Renal pelvis (tissue), 4 donors: ENCODE data around the gene TSPAN31. TPM values are rescaled to one million over a fixed set of nuclear protein-coding genes. Genes with fewer than 3 reads are reported as not detected.

ENCODE experiments used
- DNase-seq: peaks from one replicate; pipeline ENCODE4 v3.0.0-alpha.2; 2013
- polyA plus RNA-seq, 3 donors: library from polyadenylated mRNA; unstranded; fragments of 120-200 nt; gene quantifications; one replicate each; pipeline ENCODE4 v1.2.1, GENCODE V29; 2013; ENCODE audit not compliant: insufficient read length in 3 of 3

TSPAN31 gene
- polyA plus RNA-seq, 3 donors, result 81.2 to 99.3 (median 93.6) TPM

DNA sequence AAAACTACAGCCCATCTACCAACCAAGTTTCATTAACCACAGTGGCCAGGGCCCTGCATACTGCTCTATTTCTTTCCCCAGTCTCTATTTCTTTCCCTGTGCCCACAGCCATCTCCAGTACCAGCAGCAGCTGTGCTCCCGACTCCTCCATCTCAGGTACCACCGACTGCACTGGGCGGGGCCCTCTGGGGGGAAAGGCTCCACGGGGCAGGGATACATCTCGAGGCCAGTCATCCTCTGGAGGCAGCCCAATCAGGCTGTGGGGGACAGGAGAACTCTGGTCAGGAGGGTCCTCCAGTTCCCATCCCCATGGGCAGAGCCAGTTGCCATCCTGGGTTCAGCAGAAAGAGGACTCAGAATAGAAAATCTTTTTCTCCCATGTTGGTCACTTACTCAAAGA, 4.2 kb downstream of the TSPAN31 start:
- DNase-seq, result no peak

DNA sequence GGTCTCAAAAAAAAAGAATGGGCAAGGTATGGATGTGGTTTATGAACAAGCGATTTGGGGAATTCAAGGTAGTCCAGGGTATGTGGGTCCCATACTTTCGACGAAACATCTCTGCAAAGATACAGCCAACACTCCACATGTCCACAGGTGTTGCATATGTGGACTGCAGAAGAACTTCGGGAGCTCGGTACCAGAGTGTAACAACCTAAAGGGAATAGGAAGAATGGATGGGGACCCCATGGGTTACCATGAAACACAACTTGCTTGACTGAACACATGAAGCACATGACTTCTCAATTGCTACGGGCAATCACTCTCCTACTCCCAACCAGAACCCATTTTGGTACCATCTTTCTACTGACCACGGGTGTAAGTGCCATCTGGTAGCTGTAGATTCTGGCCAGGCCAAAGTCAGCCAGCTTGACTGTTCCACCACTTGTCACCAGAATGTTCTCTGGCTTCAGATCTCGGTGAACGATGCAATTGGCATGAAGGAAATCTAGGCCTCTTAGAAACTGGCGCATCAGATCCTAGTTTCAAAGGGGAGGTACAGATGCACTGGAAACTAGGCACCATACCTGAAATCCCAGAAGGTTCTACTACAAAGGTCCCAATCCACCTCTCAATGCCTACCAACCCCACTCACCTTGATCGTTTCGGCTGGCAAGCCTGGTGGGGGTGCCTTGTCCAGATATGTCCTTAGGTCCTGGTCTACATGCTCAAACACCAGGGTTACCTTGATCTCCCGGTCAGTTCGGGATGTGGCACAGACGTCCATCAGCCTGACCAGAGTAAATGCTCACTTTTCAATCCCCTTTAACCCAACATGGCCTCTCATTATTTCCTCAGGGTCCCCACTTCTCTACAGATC, 6.0 kb downstream of the TSPAN31 start:
- DNase-seq, result no peak

DNA sequence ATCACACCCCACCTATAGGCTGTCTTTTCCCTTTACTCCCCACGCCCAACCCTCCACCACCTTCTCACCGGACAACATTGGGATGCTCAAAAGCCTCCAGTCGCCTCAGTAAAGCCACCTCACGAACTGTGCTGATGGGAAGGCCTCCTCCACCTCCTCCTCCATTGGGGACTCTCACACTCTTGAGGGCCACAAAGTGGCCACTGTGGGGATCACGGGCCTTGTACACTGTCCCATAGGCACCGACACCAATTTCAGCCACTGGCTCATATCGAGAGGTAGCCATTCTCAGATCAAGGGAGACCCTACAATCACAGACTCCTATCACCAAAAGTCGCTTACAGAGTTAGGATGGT, 6.6 kb downstream of the TSPAN31 start:
- DNase-seq, result no peak

DNA sequence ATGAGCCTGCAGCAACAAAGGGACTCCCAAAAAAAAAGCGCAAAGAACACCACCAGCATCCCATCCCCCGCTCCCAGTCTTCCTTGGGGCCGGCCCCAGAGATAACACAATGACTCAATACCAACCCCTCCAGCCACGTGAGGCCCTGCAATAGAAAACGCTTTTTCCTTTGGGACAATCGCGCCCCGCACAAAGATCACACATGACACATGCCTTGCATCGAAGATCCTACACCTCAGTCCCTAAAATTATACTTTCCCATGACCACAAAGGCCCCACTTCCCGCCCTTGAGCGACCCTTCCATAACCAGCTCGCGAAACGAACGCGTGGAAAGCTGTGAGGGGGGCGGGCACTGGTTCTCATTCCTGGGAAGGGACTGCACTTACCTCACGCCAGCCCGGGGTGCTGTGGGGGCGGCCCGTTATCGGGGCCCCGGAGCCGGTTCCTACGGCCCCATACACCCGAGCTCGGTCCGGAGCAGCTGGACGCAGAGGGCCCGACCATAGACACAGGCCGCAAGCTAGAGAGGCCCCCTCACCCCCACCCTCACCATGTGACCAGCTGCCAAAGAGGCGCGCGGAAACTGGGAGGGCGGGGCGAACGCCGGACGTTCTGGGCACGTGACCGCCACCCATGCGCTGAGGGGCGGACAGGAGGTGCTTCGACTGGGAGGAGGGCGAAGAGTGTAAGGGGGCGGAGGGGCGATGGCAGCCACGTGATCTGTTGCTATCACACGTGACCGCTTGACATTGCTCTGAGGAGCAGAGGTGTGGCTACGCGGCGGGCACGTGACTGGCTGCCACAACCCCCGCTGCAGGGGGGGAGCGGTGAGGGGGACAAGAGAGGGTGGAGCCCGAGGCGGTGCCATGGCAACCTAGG, 7.2 kb downstream of the TSPAN31 start, which contains the start of gene CDK4:
CDK4 (minus strand) TSS at position 523 of the 880 bp plus-strand sequence. CDS start 593 bp downstream, outside the sequence.
- peak; percentile 99 for DNase-seq

DNA sequence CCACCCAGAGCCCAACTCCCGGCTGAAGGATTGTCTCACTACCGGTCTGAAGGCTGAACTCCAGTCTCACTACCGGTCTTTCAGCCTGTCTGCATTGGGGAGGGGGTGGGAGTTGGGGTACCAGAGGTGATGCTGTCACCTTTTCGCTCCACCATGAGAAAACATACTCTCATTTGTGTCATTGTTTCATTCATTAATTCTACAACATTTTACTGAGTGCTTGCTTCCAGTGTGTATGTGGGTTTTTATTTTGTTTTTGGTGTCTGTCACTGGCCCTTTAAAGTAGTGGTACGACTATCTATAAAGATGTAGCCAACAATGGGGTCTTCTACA, 7.8 kb downstream of the TSPAN31 start:
- DNase-seq, result no peak

DNA sequence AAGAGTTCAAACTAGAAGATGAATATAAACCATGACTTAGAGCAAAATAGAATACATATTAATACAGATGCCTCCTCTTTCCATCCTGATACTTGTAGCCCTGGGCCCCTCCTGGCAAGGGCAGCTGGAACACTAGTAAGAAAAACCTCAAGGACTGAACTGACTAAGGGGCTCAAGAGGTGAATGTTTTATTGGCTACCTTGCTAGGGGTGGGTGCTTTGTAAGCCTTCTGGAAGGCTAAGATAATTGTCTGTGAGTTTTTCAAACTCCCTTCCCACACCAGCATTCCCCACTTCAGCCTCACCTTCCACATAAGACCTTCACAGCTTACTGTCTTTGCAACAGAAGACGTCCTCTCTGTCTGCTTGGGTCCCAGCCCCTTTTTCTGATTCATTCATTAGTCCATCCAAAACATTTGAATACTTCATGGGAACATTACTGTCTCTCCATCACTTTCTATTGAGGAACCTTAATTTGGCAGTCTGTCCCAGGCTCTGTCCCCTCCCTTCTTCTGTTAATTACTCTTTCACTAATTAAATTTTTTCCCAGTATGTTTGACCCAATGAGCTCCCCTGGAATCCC, 9.0 kb downstream of the TSPAN31 start:
- no peak for DNase-seq

DNA sequence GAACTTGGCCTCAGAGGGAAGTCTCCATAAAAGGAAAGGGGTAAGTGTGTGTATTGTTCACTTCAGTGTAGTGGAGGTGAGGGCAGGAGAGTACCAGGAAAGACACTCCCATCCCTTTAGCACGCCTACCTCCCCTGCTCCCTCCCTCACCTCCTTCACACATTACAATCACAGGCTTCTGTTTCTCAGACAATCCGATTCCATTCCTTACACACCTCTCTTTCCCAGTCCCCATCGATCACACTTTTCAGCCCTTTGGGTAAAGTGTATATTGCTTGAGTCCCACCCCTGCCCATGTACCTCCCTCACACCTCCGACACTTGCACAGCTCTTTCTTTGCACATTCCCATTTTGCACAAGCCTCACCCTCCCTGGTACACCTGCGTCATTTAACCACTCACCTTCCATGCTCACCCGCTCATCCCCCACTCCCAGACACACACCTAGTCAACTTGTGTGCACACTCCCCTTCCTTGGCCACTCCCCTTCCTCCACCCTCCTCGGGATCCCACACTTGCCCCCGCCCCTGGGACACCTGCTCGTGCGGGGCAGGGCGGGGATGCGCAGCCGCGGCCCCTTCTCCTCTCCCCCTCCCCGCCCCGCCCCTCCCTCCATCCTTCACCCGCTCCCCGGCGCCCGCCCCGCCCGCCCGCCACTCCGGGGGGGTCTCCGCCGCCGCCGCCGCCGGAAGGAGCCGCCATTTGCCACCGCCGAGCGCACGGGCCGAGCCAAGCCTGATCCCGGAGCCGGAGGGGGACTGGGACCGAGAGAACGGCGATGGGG, 9.8 kb downstream of the TSPAN31 start, which contains the start of gene MARCHF9:
MARCHF9 (plus strand) TSS at position 693 of the 783 bp plus-strand sequence. CDS start 426 bp downstream, outside the sequence.
- no peak for DNase-seq

DNA sequence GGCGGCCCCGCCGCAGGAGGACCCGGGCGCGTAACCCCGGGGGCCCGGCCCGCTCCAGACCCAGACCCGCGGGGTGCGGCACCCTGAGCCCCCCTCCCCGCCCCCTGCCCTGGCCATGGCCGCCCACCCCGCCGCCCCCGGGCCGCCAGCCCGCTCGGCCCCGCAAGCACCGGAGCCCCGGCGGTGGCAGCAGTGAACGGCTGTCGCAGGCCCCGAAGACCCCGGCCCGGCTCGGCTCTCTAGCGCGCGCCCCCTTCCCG, 10.3 kb downstream of the TSPAN31 start:
- DNase-seq, result no peak

DNA sequence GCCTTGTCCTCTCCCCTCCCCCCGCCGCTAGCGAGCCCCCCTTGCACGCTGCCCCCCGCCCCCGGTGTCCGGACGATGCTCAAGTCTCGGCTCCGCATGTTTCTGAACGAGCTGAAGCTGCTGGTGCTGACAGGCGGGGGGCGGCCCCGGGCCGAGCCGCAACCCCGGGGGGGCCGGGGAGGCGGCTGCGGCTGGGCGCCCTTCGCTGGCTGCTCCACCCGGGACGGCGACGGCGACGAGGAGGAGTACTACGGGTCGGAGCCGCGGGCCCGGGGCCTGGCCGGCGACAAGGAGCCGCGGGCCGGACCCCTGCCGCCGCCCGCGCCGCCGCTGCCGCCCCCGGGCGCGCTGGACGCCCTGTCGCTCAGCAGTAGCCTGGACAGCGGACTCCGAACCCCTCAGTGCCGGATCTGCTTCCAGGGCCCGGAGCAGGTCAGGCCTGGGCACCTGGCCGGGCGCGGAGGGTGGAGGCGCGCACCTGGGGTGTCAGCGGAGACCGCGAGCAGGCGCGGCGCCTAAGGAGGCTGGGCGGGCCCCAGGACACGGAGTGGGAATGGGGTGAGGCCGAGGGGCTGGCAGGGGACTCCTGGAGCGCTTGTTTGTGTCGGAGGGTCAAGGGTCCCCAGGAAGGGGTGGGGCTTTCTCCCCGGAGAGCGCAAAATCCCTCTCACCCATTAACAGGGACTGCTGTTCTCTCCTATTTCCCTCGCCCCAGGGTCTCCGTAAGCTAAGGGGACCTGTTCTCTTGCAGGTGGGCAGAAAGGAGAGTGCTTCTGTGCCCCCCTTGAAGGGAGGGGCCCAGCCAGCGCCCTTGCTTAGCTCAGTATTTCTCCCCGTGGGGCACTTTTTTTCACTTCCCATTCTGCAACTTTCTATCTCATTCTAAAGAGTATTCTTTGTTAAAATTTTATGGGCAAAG, 10.9 kb downstream of the TSPAN31 start:
- DNase-seq, result no peak

DNA sequence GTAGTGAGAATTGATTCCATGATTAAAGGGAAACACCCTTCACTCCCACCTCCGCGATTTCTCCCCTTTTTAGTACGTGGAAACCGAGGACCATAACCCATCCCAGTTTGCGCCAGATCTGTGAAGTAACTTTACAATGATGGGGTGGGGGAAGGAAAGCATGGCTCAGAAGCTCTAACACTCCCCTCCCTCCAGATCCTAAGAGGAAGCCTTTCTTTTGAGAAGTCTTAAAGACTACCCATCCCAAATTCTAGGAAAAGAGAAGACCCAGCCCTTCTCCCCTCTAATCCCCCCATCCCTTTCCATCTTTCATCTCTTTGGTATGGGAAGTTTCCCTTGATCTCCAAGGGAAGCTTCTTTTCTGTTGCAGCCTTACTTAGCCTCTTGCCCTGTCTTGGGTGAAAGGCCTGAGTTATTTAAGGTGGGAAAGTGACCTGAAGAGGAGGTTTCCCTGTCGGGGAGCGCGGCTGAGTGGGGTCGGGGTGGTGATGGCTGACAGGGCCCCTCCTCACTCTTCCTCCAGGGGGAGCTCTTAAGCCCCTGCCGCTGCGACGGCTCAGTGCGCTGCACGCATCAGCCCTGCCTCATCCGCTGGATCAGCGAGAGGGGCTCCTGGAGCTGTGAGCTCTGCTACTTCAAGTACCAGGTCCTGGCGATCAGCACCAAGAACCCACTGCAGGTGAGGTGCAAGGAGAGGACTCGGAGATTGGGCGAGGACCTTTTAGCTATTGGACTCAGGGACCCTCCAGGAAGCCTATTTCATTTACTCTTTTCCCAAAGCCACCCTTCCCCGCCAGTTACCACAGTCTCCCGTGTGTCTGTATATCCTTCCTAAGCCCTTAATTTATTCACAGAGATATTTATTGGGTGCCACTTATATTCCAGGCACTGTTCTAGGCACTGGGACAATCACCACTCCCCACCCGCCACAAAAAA, 11.8 kb downstream of the TSPAN31 start:
- DNase-seq, result no peak

DNA sequence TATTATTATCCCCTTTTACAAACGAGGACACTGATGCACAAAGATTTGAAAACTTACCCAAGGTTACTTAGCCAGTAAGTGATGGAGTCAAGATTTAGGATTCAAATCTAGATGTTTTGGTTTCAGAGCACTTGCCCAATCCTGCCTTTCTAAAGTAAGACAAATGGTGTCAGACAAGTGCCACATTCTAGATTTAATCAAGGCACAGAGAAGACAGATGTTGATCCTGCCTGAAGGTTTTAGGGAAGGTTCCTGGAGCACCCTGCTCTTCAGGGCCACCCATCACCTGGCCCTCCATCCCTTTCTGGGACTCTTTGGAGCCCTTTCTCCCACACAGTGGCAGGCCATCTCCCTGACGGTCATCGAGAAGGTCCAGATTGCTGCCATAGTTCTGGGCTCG, 12.9 kb downstream of the TSPAN31 start:
- no peak for DNase-seq

DNA sequence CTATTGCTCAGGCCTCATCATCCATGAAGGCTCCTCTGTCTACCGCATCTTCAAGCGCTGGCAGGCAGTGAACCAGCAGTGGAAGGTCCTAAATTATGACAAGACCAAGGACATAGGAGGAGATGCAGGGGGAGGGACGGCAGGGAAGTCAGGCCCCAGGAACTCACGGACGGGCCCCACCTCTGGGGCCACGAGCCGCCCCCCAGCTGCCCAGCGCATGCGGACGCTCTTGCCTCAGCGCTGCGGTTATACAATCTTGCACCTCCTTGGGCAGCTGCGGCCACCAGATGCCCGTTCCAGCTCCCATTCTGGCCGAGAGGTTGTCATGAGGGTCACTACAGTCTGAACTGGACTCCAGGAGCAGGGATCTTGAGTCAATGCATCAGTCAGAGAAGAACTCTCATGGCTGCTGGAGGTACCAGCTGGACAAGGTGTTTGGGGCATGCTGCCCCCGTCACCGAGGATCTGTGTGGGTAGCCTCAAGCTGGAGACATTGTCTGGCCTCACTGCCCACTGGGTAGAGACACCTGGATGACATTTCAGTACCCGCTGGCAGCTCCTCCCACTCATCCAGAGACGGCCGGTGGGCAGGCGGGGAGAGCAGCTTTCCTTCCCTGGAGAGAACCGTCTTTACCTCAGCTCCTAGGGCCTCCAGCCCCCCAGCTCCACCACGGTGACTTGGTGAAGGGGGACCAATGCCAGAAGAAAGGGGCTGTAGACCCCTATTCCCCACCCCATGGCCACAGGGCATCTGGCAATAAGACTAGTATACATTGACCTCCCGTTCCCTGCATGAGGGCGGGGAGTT, 13.9 kb downstream of the TSPAN31 start:
- DNase-seq, result no peak

DNA sequence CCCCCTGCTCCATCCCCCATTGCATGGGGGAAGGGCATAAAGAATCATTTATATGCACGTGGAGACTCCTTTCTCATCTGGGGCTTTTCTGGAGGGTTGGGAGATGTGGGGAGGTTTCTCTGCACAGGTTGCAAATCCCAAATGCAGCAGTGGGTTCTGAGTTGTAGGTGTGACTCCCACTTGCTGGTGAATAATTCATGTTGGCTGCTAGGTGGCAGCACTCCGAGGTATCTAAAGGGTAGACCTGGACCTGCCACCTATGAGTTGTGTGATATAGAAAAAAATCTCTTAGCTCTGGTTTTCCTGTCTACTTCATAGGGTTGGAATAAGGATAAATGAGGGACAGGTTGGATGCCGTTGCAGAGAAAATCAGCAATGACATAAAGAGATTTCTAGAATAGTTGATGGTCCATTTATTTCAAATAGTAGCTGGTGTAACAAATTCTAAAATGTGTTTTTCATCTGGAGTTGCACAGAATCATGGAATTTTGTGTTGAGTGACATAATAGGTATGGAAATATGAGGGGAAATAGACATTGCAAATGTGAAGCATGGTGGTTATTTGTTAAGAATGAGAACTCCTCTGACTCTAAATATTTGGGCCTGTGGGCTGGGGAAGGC, 14.6 kb downstream of the TSPAN31 start:
- DNase-seq, result no peak

DNA sequence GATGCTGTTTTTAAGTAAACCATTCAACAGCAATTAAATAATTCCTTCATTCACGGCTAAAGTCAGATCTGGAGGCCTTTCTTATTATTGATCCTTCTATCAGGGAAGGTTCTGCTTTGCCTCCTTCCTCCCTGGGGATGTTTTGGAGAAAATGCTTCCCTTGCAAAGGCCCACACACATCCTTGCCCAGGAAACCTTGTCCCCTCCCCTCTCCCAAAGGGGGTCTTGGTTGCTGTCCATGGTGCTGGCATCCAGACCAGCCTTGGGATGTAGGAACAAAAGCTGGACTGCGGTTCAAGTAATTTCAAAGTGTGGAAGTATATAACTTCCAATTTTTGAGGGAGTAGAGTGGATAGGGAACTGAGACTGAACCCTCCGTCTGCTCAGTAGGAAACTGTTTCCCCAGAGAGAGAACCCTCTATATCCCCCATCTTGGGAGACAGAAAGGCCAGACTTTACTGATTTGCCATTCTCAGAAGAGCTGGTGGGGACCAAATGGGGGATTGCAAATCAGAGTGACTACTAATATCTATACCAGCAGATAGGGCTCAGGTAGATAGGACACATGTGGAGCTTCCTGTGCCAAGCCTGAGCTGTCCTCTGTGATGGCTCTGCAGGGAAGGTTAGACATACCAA, 15.6 kb downstream of the TSPAN31 start:
- no peak for DNase-seq

DNA sequence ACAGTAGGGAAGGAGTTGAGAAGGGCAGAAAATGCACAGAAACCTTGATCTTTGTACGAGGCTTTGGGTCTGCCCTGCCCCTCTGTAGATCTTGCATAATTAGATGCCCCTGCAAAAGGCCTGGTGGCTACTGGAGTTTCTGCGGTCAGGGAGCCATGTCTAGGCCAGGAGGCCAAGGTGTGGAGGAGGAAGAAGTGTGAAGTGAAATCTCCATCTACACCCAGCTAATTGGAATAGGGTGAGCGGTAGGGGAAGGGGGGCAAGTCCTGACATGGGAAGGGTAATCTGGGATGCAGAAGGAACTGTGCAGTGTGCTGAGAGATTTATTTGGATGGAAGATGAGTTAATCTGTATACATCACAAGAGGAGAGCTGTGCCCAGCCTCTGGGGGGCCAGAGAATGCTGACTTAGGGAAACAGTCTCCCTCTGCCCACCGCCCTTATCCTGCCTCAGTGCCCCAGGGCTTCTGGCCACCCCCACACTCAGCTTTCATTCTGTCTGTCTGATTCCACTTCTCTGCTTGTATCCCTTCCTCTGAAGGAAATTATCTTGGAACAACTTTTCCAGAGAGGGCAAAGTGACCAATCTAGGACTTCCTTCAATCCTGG, 16.7 kb downstream of the TSPAN31 start:
- no peak for DNase-seq

DNA sequence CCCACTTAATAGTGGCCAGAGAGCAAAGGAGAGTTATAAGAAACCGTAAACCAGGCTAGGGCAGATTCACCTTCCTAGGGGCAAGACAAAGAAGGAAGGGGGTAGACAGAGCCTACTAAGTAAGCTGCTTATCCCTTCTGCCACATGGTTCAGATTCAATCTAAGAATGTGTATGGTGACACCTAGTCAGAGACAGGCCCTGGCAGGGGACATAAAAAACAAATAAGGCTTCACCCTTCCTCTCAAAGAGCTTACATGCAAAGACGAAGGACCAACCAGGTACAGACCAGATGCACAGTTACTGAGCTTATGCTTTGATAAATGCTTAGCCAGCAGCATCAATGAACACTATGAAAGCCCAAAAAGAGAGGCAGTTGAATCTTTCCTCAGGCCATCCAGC, 17.6 kb downstream of the TSPAN31 start:
- no peak for DNase-seq
